Naive thymus-derived CD8-positive, alpha-beta T cell (primary cell): Measurements from ENCODE around the gene CLNK. TPM values are rescaled to one million over a fixed set of nuclear protein-coding genes. Genes with fewer than 3 reads are reported as not detected.
A peak's percentile ranks its signal among the peaks of the same experiment; 100 is the strongest.

ENCODE experiments used
- ATAC-seq, 2 donors: fragments of 150-1000 bp; cut with Tn5 transposase in 1 of 2; sonication (Bioruptor Pico), chemical (Tn5 transposase) in 1 of 2; 1 replicate in 1 of 2; 2 replicates in 1 of 2; pipeline ENCODE4 v1.10.0; 2021; ENCODE audit warnings: mild to moderate bottlenecking in 2 of 2, moderate library complexity in 2 of 2
- POLR2A ChIA-PET: fragments of 350-600 bp; sonication (Branson Sonifier 250); formaldehyde crosslinking; loops from one replicate; lab custom pipeline; 2021; ENCODE audit warnings: antibody characterized with exemption; lab: Charles Lee
- DNase-seq, 10 donors: peaks; one replicate each; pipeline versions ENCODE4 v3.0.0 to v3.0.0-alpha.2; 2020 to 2022
- H3K27ac Mint-ChIP-seq, 10 donors: one replicate each; pipeline ENCODE4 v1.8.0; 2020 to 2022; ENCODE audit warnings: mild to moderate bottlenecking in 10 of 10, mixed read lengths in 10 of 10, moderate library complexity in 4 of 10, inconsistent platforms in 1 of 10
- H3K27me3 Mint-ChIP-seq, 5 donors: one replicate each; pipeline ENCODE4 v1.8.0; 2021 to 2022; ENCODE audit warnings: mixed read lengths in 5 of 5
- H3K36me3 Mint-ChIP-seq, 3 donors: one replicate each; pipeline ENCODE4 v1.8.0; 2020 to 2022; ENCODE audit warnings: mixed read lengths in 3 of 3, mild to moderate bottlenecking in 2 of 3, inconsistent platforms in 1 of 3
- H3K4me1 Mint-ChIP-seq, 4 donors: one replicate each; pipeline ENCODE4 v1.8.0; 2021 to 2022; ENCODE audit warnings: mixed read lengths in 4 of 4
- H3K4me3 Mint-ChIP-seq, 10 donors: one replicate each; pipeline ENCODE4 v1.8.0; 2020 to 2022; ENCODE audit warnings: mild to moderate bottlenecking in 10 of 10, mixed read lengths in 10 of 10, moderate library complexity in 6 of 10, inconsistent platforms in 1 of 10
- H3K9me3 Mint-ChIP-seq, 9 donors: one replicate each; pipeline ENCODE4 v1.8.0; 2020 to 2022; ENCODE audit warnings: mixed read lengths in 9 of 9, mild to moderate bottlenecking in 3 of 9, inconsistent platforms in 1 of 9, moderate library complexity in 1 of 9
- polyA plus RNA-seq, 3 donors: library from polyadenylated mRNA; unstranded; fragments of 300-500 nt; fragmentation: Illumina TruSeq; gene quantifications; one replicate each; pipeline ENCODE4 v1.2.3, GENCODE V29; 2021
- total RNA-seq, 8 experiments: library from RNA in 2 of 8; stranded (reverse) in 2 of 8; gene quantifications; one replicate each; pipeline ENCODE4 v1.2.3 and lab custom pipeline; 2021 to 2026

CLNK gene
- total and polyA plus RNA-seq, 5 experiments from 2014 or later, result not detected

DNA sequence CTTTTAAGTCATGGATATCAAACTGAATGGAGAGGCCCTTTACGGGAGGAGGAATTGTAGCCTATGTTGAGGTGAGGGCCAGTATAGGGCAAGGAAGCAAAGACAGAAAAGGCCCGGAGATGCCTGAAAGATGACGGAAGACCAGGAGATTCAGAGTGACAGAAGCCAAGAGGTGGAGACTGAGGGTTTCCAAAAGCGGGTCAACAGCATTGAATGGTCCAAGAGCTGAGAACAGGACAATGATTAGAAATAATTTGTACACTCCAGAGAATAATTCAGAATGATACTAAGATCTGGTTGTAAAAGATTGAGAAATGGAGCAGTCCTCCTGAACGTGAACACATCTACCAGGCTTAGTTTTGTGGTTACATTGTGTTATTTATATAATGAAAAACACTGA, 181.9 kb downstream of the CLNK start:
- Mint-ChIP-seq H3K36me3 (no peaks in the 10 kb centered on the region), H3K9me3 (peaks cover 0 to 22% (median 7%) of the 10 kb centered on the region in 9 donors), H3K27me3 (peaks cover 0 to 9% (median 4%) of the 10 kb centered on the region in 5 donors), H3K27ac (peak overlapping the region in 1 of 10 donors; percentile 45), H3K4me3 (no peak overlapping the region), H3K4me1 (peaks cover 0 to 6% (median 2%) of the 10 kb centered on the region in 4 donors)
- POLR2A ChIA-PET, result no interaction called here
- ATAC-seq, result no peak
- DNase-seq, result no peak

DNA sequence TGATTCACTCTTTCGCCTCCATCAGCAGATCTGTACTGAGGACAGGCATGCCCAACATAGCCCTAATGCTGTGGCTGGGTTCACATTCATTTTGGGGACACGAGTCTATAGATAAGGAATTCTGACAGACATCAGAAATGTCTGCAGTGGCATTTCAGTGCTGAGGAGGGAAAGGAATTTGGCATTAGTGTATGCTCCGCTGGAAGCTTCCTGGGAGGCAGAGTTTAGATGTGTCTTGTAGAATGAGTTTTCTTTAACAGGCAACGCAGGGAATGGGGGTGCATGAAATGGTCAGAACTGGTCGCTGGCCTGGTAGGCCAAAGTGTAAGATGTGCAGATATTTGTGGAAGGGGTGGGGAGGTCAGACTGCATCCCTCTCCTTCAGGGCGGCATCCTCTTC, 183.8 kb downstream of the CLNK start:
- Mint-ChIP-seq H3K27me3 (peaks cover 0 to 9% (median 4%) of the 10 kb centered on the region in 5 donors), H3K36me3 (no peaks in the 10 kb centered on the region), H3K4me3 (no peak overlapping the region), H3K9me3 (peaks cover 0 to 14% (median 2%) of the 10 kb centered on the region in 9 donors), H3K4me1 (no peaks in the 10 kb centered on the region), H3K27ac (no peak overlapping the region)
- DNase-seq (no peak), ATAC-seq (no peak)
- POLR2A ChIA-PET, result no interaction called here

DNA sequence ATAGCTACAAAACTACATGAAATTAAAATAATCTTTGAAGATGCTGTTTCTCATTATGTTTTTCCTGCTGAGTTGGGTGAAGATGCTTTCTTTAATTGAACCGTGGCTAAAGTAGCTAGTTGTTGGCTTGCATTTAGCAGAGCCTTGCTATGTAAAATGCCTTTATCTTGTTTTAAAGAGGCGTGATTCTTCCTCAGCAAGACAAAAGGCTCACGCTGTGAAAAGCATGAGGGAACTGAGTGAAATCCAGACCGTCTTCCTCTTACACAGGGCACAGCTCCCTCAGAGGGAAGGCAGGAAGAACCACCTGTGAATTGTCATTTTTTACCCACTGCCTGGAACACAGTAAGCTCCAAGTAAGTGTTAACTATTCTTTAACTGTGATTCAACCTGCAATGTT, 188.4 kb downstream of the CLNK start:
- H3K4me1 Mint-ChIP-seq, result no peaks in the 10 kb centered on the region
- no peaks in the 10 kb centered on the region for H3K36me3 Mint-ChIP-seq
- DNase-seq (no peak), ATAC-seq (no peak)
- H3K27ac Mint-ChIP-seq, result no peak overlapping the region
- H3K27me3 Mint-ChIP-seq, result peaks cover 0 to 8% (median 5%) of the 10 kb centered on the region in 5 donors
- H3K9me3 Mint-ChIP-seq, result no peaks in the 10 kb centered on the region
- POLR2A ChIA-PET, result no interaction called here
- H3K4me3 Mint-ChIP-seq, result no peak overlapping the region

DNA sequence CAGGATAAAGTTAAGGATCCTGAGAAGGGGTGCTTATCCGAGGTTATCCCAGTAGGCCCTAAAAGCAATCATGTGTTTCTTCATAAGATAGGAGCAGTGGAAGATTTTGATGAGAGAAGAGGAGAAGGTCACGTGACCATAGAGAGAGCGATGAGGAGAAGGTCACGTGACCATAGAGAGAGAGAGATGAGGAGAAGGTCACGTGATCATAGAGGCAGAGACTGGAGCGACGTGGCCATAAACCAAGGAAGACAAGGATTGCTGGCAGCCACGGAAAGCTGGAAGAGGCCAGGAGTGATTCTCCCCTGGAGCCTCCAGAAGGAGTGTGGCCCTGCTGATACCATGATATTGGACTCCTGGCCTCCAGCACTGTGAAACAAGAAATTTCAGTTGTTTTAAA, 188.9 kb downstream of the CLNK start:
- POLR2A ChIA-PET, result no interaction called here
- Mint-ChIP-seq H3K9me3 (no peaks in the 10 kb centered on the region), H3K36me3 (no peaks in the 10 kb centered on the region), H3K27ac (no peak overlapping the region), H3K4me3 (no peak overlapping the region), H3K27me3 (peaks cover 0 to 5% (median 3%) of the 10 kb centered on the region in 5 donors), H3K4me1 (no peaks in the 10 kb centered on the region)
- no peak for ATAC-seq
- DNase-seq, result no peak

DNA sequence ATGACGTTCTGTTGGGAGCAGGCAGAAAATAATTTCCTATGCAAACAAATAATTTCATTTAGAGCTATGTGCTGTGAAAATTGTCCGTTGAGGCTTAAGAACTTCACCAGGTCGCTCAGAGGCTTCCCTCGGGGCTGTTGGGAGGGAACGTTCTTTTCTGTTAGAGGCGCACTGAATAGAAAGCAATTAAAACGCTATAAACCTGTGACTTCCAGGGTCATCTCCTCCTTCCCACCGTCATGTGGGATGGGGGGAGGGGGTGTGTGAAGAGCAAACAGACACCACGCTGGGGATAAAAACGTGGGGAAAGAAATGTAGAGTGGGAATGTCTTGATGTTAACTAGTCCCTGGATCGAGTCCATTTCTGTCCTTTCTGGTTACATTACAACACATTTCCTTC, 192.1 kb downstream of the CLNK start:
- Mint-ChIP-seq H3K27ac (peak overlapping the region in 1 of 10 donors; percentile 44), H3K4me3 (no peak overlapping the region), H3K9me3 (no peaks in the 10 kb centered on the region), H3K27me3 (peaks cover 0 to 9% (median 4%) of the 10 kb centered on the region in 5 donors), H3K4me1 (no peaks in the 10 kb centered on the region), H3K36me3 (no peaks in the 10 kb centered on the region)
- ATAC-seq (no peak), DNase-seq (no peak)
- POLR2A ChIA-PET, result no interaction called here

DNA sequence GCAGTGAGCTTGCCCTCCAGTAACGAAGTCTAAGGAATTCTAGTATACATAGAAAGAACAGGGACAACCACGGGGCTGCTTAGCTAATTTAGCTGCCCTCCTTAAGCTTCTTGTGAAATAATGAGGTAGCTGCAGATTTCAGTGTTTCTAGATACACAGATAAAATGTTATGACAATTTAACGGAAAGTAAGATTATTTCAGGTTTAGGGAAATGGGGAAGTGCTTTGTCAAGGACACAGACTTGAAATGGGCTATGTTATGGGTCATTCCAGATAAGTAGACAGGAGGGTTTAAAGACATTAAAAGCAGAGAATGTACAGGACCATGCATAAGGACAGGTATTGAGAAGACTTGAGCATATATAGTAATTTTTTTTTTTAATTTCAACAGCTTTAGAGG, 193.2 kb downstream of the CLNK start:
- POLR2A ChIA-PET, result no interaction called here
- Mint-ChIP-seq H3K36me3 (no peaks in the 10 kb centered on the region), H3K27me3 (peaks cover 0 to 9% (median 5%) of the 10 kb centered on the region in 5 donors), H3K9me3 (no peaks in the 10 kb centered on the region), H3K27ac (no peak overlapping the region), H3K4me3 (no peak overlapping the region), H3K4me1 (no peaks in the 10 kb centered on the region)
- no peak for ATAC-seq
- no peak for DNase-seq

DNA sequence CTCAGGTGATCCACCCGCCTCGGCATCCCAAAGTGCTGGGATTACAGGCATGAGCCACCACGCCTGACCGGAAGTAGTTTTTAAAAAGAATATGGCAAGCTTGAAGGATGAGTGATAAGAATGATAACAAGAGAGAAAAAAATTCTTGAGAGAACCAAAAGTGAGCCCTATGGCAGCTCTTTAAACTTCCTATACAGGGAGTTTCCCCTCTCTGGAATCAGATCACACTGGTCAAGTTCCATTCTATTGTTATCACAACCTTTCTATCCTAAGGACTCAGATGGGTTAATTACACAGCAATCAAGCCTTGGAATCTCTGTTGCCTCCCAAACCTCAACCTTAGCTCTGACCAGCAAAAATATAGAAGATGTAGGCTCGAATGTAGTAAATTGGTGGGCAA, 193.6 kb downstream of the CLNK start:
- no peaks in the 10 kb centered on the region for H3K4me1 Mint-ChIP-seq
- peaks cover 0 to 9% (median 5%) of the 10 kb centered on the region in 5 donors for H3K27me3 Mint-ChIP-seq
- no peaks in the 10 kb centered on the region for H3K36me3 Mint-ChIP-seq
- H3K27ac Mint-ChIP-seq, result no peak overlapping the region
- H3K9me3 Mint-ChIP-seq, result no peaks in the 10 kb centered on the region
- no peak overlapping the region for H3K4me3 Mint-ChIP-seq
- ATAC-seq, result no peak
- POLR2A ChIA-PET, result no interaction called here
- no peak for DNase-seq

DNA sequence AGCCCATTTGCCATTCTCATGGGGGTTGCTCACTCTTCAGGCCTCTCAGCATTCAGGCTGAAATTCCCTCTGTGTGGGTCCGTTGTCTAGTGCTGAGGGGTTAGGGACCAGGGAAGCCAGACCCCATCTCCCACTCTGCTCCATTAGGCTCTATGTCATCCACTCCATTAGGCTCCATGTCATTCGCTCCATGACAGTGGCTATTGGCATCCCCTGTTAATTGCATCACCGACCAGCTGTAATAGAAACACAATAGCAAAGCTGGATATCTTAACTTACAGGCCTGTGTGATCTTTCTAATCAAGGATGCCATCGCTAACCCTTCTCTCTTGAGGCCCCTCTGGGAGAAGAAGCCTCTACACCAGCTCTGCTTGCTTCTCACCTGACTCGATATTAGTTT, 201.7 kb downstream of the CLNK start:
- Mint-ChIP-seq H3K27ac (no peak overlapping the region), H3K36me3 (no peaks in the 10 kb centered on the region), H3K4me1 (no peaks in the 10 kb centered on the region), H3K27me3 (peaks cover 0 to 3% (median 0%) of the 10 kb centered on the region in 5 donors), H3K9me3 (no peaks in the 10 kb centered on the region), H3K4me3 (no peak overlapping the region)
- no peak for ATAC-seq
- POLR2A ChIA-PET, result no interaction called here
- DNase-seq, result no peak

DNA sequence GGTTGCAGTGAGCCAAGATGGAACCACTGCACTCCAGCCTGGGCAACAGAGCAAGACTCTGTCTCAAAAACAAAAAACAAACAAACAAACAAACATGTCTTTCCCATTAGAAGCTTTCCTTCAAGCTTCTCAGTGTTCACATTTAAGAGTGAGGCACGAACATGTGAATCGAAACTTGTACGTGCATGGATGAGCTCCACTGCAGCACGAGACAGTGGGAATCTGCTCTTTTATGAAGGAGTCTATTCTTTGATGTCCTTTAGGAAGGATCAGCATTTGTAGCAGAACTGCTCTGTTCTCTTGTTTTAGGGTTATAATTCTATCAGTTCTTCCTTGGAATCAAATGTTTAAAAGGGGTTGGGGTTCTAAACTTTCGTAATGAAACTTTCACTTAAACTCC, 204.0 kb downstream of the CLNK start:
- Mint-ChIP-seq H3K4me1 (no peaks in the 10 kb centered on the region), H3K36me3 (no peaks in the 10 kb centered on the region), H3K9me3 (no peaks in the 10 kb centered on the region), H3K4me3 (no peak overlapping the region), H3K27ac (peak overlapping the region in 1 of 10 donors; percentile 13), H3K27me3 (peaks cover 0 to 2% (median 0%) of the 10 kb centered on the region in 5 donors)
- ATAC-seq (no peak), DNase-seq (no peak)
- POLR2A ChIA-PET, result no interaction called here

DNA sequence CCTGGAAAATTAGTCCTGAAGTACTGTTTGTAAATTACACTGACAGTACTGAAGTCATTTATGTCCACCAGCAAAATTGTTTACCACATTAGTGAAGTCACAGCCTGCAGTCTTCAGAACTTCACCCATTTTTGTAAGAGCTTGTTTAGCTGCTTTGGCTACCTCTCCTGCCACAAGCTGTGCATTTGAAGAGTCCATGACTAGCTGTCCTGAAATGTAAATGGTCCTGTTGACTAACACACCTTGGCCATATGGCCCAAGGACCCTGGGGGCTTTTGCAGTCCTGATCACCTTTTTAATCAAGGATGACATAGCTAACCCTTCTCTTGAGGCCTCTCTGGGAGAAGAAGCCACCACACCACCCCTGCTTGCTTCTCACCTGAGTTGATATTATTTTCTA, 205.9 kb downstream of the CLNK start:
- H3K27ac Mint-ChIP-seq, result no peak overlapping the region
- POLR2A ChIA-PET, result no interaction called here
- no peak overlapping the region for H3K4me3 Mint-ChIP-seq
- H3K4me1 Mint-ChIP-seq, result no peaks in the 10 kb centered on the region
- peaks cover 0 to 3% (median 0%) of the 10 kb centered on the region in 5 donors for H3K27me3 Mint-ChIP-seq
- no peaks in the 10 kb centered on the region for H3K36me3 Mint-ChIP-seq
- H3K9me3 Mint-ChIP-seq, result no peaks in the 10 kb centered on the region
- DNase-seq, result no peak
- ATAC-seq, result no peak

DNA sequence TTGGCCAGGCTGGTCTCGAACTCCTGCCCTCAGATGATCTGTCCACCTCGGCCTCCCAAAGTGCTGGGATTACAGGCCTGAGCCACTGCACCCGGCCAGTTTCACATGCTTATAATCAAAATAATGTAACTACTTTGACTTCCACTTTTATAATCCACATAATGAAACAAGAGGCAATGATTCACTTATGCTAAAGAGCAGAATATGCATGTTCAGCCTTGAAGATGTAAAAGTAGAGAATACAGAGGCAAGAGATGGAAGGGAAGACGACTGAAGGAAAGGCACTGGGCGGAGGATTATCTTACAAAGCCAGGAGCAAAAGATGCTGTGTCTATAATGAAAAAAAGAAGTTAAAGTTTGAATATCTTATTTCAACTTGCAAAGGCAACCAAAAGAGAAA, 214.1 kb downstream of the CLNK start:
- no peak overlapping the region for H3K27ac Mint-ChIP-seq

DNA sequence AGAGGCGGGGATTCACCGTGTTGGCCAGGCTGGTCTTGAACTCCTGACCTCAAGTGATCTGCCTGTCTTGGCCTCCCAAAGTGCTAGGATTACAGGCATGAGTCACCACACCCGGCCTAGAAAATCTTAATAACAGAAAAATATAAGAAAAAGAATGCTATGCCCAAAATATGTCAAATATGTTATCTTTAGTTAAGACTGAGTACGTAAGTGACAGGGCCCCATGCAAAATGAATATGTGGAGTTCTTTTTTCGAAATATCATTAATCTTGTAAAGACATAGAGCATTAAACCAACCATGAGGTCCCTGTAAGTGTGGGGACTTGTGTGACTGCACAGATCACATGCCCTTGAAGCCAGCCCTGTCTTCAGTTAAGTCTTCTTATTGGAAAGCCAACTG, 218.4 kb downstream of the CLNK start:
- Mint-ChIP-seq H3K4me3 (no peak overlapping the region), H3K4me1 (peaks cover 2 to 15% (median 10%) of the 10 kb centered on the region in 4 donors), H3K36me3 (peaks cover 0 to 7% (median 5%) of the 10 kb centered on the region in 3 donors), H3K27me3 (peaks cover 18 to 52% (median 34%) of the 10 kb centered on the region in 5 donors), H3K9me3 (peaks cover 0 to 6% (median 2%) of the 10 kb centered on the region in 9 donors), H3K27ac (no peak overlapping the region)
- ATAC-seq (no peak), DNase-seq (no peak)
- POLR2A ChIA-PET, result no interaction called here

More for the DNA sequence above, 214.1 kb downstream of the CLNK start:
- no peak for DNase-seq
- POLR2A ChIA-PET, result no interaction called here
- Mint-ChIP-seq H3K27me3 (peaks cover 0 to 19% (median 7%) of the 10 kb centered on the region in 5 donors), H3K4me1 (no peaks in the 10 kb centered on the region), H3K36me3 (no peaks in the 10 kb centered on the region), H3K4me3 (no peak overlapping the region), H3K9me3 (no peaks in the 10 kb centered on the region)
- no peak for ATAC-seq

DNA sequence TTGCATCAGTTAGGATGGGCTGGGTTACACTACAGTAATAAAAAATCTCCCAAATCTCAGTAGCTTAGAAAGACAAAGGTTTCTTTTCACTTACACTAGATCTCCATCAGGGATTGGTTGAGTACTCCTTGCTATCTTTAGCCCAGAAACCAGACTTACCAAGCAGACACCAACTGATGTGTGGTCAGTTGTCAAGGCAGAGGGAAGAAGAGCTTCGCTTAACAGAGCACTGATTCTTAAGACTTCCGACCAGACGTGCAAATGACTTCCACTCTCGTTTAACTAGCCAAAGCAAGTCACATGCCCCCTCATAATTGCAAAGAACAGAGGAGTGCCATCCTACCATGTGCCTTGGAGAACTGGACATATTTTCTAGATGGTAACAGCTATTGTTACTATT, 221.7 kb downstream of the CLNK start:
- Mint-ChIP-seq H3K36me3 (peaks cover 0 to 7% (median 5%) of the 10 kb centered on the region in 3 donors), H3K27me3 (peaks cover 18 to 48% (median 36%) of the 10 kb centered on the region in 5 donors), H3K4me3 (no peak overlapping the region), H3K27ac (no peak overlapping the region), H3K9me3 (peaks cover 0 to 6% (median 2%) of the 10 kb centered on the region in 9 donors), H3K4me1 (peaks cover 4 to 28% (median 19%) of the 10 kb centered on the region in 4 donors)
- no peak for DNase-seq
- POLR2A ChIA-PET, result no interaction called here
- ATAC-seq, result no peak

DNA sequence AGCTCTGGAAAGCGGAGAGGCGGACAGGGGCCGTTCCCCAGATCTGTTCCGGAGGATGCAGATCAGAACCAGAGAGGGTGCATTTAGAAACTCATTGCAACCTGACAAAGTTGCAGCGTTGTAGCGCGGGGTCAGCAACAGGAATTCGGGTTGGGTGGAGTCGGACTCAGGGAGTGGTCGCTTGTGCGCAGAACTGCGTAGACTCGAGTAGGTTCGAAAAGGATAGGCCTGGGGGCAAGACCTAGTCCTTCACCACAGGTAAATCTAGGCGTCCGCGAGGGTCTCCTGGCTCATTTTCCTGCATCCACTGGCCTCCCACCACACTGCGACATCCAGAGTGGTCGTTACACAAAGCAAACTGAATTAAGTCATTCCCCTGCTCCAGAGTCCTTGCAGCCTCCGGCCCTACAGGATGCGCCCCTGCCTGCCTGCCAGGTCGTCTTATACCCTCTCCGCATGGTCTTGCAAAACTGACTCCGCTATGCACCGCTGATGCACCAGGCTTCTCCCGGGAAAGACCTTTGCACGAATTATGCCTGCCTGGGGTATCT, 222.6 kb downstream of the CLNK start:
- Mint-ChIP-seq H3K36me3 (peaks cover 0 to 7% (median 5%) of the 10 kb centered on the region in 3 donors), H3K4me1 (peaks cover 4 to 34% (median 24%) of the 10 kb centered on the region in 4 donors), H3K27ac (peak overlapping the region in 5 of 10 donors; percentile 13 to 77 (median 53)), H3K4me3 (peak overlapping the region; percentile 74 to 91 (median 82)), H3K9me3 (peaks cover 0 to 6% (median 2%) of the 10 kb centered on the region in 9 donors), H3K27me3 (peaks cover 18 to 42% (median 36%) of the 10 kb centered on the region in 5 donors)
- no peak for ATAC-seq
- POLR2A ChIA-PET, result interaction anchor here (1.2 to 2.3 kb wide), 4 partner anchors 40 to 345 kb away, joined by 3 to 23 read pairs (median 6); partner anchors contain the start of gene WDR1
- no peak for DNase-seq
